OCI-LY1 (cell line): Measurements from ENCODE around the gene COG8.

Experiments used
- CTCF ChIP-seq: fragments of 200-600 bp; sonication (generic), shearing (Covaris generic); IDR thresholded peaks from 2 replicates; pipeline ENCODE4 v1.5.1; 2017; ENCODE audit warnings: mild to moderate bottlenecking, antibody characterized with exemption, low read length, moderate library complexity, mixed read lengths
- EZH2 ChIP-seq: fragments of 200-600 bp; sonication (generic), shearing (Covaris generic); IDR thresholded peaks from 2 replicates; pipeline ENCODE4 v1.8.0; 2017; ENCODE audit warnings: borderline replicate concordance, mixed run types, mild to moderate bottlenecking, antibody characterized with exemption, low read length, moderate library complexity, mixed read lengths

- TF ChIP-seq CTCF (no peak), EZH2 (no peak)
Measured at GRCh38 chr16:69328854-69329316, 10.5 kb downstream of the COG8 start.
